GM18858 (cell line): ENCODE measurements around the gene DNHD1.
"Not testable (repeated sequence)": the region's sequence is repeated elsewhere in the genome, so short reads cannot be mapped to it uniquely, and the experiment has no call there.

Source experiments
- ATAC-seq: cut with Tn5 transposase; IDR thresholded peaks from one replicate; pipeline ENCODE4 v1.9.1; 2021; ENCODE audit not compliant: unreplicated experiment

Gene DNHD1

DNA sequence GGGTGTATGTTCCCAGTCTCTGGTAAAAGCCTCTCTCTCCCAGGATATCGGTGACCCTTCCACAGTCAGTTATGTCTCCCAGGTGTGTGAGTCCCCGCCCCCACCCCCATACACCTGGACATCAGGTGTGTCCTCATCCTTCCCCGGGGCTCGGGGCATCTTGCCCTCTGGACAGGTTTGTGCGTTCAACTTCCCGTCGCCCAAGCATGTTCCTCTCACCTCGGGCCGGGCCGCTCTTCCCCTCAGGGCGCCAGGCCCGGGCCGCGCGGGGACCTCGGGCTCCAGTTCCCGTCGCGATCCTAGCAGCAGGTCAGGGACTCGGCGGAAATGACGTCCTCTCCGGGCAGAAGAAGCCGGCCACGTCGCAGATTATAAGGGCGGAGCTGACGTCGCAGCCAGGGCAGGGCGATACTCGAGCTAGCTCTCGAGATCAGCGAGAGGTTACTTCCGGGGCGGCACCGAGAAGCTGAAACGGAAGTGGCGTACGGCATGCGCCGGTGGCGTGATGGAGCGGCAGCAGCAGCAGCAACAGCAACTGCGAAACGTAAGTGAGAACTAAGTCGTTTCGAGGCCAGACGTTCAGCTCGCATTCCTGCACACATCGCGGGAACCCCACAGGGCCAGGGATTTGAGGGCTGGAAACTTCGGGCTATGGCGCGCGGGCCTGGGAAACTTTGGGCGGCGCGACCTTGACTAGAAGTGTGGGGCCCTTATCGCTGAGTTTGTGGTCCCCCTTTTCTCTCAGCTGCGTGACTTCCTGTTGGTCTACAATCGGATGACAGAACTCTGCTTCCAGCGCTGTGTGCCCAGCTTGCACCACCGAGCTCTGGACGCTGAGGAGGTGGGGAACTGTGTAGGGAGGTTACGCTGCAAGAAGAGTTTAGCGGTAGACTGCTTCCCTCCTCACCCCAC, 15.8 kb upstream of the DNHD1 start, which contains the start of the genes ARFIP2 and TIMM10B:
Gene ARFIP2 (minus strand): TSS at position 320 of the 912 bp plus-strand sequence. CDS start 910 bp downstream, outside the sequence.
Gene TIMM10B (plus strand): TSS at position 490 of the 912 bp plus-strand sequence. CDS start 16 bp downstream, at position 506.
- peak; percentile 98 for ATAC-seq

DNA sequence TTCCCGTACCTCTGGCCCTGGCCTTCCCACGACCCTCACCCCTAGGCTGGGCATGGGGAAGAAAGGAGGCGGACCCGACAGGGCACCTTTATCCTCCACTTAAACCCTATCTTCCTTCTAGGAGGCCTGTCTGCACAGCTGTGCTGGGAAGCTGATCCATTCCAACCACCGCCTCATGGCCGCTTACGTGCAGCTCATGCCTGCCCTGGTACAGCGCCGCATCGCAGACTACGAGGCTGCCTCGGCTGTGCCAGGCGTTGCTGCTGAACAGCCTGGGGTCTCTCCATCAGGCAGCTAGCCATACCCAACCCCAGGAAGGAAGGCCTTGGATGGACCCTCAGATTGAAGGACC, 15.2 kb upstream of the DNHD1 start:
- ATAC-seq = no peak

DNA sequence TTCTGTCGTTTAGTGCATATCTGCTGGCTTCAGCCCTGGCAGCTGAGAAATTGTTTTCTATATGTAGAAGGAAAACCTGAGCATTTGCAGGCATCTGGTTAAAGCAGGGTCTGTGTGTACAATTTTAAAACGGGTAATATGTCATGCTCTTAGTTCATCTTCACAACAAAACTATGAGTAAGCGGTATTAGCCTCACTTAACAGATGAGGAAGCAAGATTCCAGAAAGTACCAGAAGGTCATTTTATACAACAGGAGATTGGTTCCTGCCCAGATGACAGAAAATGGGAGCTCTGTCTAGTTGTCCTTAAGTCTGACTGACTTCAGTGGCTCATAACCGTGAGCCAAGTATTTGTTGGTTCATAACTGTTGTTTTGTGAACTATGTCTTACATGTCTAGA, 14.6 kb upstream of the DNHD1 start:
- ATAC-seq = no peak

DNA sequence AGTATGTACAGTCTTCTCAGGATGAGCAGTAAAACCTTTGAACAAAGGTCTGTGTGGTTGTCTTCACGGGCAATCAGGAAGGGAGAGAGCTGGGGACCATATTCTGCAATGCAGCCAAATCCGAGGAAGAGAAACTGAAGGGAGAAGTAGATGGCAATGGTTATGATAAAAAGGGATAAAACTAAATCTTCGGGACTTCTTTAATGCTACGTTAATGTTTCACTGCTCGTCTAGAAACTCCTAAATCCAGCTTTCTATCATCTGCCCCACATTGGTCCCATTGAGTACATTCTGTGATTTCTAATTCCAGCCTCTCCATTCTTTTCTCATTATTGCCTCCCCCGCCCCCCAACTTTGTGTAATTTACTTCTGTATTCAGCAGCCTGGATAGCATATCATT, 14.1 kb upstream of the DNHD1 start:
- ATAC-seq = no peak

DNA sequence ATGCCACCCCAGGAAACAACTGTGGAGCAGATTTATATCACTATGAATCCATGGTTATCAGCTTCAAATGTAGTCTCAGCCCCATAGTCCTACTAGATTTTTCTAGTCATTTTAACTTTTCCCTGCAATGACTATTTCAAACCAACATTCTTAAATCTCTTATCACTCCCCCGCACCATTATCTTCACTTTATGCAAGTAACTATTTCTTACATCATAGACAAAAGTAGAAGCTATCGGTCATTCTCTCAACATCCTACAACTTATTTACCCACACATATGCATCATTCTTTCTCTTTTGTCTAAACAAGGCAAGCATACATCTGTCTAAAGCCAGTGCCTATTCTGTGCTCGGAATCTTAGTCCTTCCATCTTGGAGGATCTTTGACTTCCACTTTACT, 11.4 kb upstream of the DNHD1 start:
- ATAC-seq = no peak

DNA sequence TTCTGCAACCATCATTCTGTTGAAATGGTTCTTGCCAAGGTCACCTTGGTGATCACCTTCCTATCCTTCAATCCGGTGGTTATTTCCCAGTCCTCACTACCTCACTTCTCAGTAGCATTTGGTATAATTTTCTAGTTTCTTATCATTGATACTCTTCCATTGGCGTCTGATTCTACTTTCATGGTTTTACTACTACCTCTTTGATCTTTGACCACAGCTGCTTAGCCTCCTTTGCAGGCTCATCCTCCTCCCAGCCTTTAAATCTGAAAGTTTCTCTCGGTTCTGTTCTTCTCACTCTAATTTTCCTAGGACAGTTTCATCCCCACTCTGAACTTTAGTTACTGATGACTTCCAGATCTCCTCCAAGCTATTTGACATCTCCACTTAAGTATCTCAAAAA, 10.8 kb upstream of the DNHD1 start:
- ATAC-seq = no peak

DNA sequence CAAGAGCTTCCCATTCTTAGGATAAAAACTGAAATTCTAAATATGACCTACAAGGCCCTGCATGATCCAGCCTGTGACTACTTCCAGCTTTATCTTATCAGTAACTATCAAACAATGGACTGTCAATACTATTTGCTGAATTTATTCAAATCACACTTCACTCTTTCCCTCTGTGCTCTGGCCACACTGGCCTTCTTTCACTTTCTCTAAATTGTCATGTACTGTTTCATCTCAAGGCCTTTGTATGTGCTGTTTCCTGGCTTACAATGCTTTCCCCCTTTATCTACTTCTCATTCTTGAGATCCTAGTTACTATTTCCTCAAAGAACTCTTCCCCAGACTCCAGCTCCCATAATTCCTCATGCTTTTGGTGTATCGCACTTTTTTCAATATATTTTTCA, 10.1 kb upstream of the DNHD1 start:
- no peak for ATAC-seq

DNA sequence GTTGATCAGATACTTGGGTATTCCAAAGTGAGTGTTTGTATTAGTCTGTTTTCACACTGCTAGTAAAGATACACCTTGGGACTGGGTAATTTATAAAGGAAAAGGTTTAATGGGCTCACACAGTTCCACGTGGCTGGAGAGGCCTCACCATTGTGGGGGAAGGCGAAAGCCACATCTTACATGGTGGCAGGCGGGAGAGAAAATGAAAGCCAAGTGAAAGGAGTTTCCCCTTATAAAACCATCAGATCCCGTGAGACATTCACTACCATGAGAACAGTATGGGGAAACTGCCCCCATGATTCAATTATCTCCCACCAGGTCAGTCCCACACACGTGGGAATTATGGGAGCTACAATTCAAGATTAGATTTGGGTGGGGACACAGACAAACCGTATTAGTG, 8.7 kb upstream of the DNHD1 start:
- ATAC-seq = no peak

DNA sequence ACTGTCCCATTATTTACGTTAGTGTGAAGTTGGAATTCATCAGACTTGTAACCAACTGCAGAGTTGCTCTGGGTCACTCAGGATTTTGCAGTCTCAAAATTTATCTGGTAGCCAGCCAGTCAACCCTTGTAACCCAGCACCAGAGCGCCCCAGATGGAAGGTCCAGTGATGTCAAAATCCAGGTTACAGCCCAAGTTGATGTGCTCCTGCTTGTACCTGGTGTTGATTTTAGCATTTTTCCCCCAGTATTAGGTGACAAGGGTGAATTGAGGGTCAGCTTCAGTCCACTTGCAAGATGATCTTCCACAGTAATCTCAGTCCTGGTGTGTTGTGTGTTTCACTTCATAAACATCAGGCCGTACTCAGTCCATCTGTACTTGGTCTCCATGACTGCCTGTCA, 8.3 kb upstream of the DNHD1 start:
- no peak for ATAC-seq

DNA sequence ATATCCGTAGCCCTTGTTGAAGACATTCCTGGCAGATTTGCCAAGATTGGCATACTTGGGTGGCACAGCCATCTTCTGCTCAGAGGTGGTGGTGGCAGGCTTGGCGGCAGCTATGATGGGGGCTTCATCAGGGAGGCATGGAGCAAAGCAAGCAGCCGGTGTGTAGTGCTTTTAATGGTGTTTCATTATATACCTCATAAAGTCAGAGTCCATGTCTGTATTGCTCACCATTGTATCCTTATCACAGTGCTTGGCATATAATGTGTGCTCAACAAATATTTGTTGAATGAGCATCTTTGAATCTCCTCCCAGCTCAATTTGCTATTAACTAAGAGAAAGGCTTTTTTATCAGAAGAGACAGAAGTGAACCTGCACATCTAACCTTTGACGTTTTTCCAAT, 7.8 kb upstream of the DNHD1 start:
- no peak for ATAC-seq

DNA sequence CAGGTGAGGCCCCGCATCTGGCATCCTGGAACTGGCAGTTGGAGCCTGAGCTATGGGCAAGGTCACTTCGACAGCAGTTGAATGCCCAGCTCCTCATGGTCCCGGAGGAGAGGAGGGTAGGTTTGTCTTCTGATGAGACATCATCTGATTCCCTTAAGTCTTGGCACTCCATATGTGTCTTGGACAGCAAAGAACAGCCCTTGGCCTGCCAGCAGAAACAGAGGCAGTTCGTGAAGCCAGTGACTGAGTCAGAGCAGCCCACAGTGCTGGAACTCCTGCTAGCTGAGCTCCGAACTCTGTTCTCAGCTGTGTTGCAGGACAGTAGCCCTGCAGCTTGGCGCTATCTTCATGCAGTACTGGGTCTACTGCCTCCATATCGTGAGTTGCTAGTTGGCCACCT, 1.0 kb downstream of the DNHD1 start:
- ATAC-seq = no peak

DNA sequence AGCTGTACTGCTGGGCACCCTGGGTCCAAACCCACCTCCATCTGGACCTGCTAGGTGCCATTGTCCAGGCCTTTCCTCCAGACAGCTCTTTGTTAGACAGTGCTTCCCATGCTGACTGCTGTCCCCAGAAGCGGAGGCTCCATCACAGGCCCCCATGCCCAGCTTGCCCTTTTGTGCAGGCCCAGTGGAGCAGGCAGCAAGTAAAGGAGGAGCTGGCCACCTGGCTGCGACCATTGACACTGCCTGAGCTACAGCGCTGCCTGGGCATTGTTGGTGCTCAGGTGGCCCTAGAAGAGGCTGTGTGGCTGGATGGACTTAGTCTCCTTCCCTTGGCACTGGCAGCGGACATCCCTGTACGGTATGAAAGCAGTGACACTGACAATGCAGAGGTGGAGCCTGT, 1.5 kb downstream of the DNHD1 start:
- ATAC-seq = no peak

DNA sequence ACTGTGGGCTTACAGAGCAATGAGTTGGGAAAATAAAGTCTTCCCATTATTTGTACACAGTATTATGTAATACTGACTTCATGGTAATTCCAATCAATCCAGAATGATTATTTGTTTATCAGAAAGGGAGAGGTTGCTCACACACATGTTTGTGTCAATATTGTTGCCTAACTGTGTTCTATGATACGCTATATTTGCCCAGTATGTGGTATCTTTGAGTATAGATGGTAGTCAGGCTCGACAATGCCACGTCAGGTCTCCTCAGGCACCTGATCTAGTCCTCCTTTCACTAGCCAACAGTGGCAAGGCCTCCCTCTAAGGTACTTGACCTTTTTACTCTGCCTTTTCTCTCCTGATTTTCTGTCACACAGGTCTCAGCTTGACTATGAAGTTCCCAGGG, 5.3 kb downstream of the DNHD1 start:
- no peak for ATAC-seq

DNA sequence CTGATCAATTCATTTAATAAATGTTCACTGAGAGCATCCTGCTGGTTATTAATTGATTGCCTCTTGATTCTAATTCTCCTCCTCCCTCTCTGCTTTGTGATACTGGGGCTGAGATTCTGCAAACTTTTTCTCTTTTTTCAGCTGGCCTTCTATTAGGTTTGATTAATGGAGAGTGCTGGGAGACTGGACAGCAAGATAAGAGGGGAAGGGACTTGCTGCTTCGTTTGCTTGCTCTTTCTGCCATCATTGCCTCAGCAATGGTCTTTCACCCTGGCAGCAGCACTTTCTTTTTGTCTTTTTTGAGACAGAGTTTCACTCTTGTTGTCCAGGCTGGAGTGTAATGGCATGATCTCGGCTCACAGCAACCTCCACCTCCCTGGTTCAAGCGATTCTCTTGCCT, 7.1 kb downstream of the DNHD1 start:
- ATAC-seq = no peak

DNA sequence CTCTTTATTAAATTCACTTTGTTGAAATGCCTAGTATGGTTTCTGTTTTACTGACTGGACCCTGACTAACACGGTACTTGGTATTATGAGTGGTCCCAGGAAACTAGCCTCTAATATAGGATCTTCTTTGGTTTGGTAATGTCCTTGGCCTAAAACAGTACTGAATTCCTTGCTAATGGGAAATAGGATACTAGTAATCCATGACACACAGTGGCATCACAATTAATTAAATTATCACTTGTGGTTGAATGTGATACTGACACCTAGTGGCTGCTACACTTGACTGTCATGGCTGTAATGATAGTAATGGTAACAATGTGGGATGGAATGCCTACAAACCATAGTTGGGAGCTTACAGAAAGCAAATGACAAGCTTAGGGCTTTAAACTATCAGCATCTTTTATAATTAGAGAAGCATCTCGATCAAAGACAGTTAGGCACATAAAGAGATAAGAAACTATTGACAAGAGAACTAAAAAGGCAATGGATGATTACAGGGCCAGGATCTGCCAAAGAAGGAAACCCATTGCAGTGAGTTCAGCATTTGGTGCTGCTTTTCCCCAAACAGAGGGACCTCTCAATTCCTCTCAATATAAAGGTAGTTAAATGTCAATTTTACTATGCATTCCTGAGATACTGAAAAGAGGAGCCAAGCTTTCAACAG, 8.6 kb downstream of the DNHD1 start:
- ATAC-seq = no peak

DNA sequence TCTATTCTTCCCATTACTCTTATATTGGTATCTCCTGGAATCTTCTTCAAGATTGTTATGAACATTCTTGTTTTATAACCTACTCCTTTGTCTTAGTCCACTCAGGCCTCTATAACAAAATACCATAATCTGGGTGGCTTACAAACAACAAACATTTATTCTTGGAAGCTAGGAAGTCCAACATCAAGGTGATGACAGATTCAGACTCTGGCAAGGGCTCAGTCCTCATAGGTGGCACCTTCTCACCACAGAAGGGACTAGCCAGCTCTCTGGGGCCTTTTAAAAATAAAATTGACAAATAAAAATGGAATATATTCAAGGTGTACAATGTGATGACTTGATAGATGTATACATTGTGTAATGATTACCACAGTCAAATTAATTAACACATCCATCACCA, 19.8 kb downstream of the DNHD1 start:
- no peak for ATAC-seq

DNA sequence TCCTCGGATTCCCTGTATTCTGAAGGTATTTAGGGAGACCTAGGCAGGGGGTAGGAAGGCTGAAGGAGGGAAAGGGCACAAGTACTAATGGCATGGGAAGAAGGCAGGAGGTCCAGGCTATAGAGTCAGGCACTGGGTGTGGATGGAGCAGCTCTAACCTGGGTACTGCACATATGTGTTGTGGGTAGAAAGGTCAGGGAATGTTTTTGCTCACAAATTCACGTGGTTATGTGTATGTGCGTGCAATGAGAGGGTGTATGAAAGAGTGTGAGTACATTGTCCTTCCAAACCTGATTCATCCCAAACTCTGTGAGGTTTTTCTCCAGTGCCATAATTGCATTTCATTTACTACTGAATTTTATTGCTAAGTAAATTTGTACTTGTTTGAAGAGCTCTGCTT, 23.2 kb downstream of the DNHD1 start:
- ATAC-seq = no peak

DNA sequence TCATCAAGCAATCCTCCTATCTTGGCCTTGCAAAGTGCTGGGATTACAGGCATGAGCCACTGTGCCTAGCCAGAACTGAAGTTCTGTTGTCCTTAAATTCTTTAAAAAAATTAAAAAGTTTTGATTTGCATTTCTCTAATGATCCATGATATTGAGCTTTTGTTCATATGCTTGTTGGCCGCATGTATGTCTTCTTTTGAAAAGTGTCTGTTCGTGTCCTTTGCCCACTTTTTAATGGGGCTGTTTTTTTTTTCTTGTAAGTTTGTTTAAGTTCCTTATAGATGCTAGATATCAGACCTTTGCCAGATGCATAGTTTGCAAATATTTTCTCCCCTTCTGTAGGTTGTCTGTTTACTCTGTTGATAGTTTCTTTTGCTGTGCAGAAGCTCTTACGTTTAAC, 24.9 kb downstream of the DNHD1 start:
- ATAC-seq = not testable (repeated sequence)

DNA sequence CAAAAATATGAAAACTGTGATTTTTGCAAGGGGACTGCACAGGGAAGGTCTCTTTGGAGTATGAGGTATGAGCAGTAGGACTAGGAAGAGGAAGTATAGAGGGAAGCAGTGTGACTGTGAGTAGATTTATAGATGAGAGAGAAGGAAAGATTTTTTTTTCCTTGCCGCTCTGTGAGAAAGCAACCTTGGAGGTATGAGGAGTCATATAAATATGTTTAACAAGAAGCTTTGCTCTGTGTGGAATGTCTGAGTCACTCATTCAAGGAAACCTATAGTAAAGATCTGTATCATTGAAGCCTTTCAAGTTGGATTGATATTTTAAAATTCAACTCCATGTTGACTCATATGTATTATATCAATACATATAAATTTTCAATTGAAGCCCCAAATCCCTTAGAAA, 26.2 kb downstream of the DNHD1 start:
- ATAC-seq = no peak

DNA sequence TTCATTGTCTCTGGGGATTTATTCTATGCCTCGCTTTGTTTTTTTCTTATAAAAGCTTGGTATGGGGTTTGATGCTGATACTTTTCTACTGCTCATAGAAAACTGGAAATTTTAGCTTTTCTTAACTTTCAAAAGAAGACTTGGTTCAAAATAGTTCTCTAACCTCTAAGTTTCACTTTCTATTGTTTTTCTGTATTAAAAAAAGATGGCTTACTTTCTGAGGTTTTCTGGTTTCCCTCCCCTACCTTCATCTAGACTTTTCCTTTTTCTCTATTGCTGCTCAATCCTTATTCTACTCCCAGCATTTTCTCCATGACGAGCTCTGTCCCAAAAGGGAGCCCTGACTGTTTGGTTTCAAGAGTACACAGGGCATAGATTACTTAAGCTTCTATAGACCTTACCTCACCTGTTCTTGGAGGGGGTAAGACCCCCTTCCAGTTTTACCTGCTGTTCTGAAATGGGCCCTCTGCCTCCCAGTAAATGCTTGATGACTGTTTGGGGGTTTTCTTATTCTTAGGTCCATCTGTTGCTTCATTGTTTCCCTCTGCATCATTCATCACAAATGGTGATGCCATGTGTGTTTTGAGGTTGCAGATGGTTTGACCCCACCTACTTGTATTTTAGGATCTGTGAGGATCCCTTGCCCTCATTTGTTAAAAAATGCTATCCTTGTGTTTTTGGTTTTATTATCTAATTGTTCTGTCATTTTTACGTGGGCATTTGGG, 29.5 kb downstream of the DNHD1 start:
- peak; percentile 66 for ATAC-seq

DNA sequence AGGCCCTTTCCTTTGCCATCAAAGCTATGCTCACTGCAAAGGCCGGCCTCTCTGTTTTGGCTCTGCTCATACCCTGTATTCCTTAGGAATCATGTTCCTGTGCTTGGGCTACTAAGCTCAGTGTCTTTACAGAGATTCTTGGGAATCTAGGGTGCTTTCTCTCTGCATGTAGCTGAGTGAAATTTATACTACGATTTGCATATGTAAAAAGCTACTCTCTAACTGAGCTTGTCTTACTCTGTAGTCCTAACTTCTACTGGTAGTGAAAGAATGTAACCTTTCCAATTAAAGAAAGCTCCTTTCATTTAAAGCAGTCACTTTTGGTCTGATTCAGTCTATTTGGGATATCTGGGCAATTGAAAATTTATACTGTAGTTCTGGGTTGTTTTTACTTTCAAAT, 32.2 kb downstream of the DNHD1 start:
- no peak for ATAC-seq

DNA sequence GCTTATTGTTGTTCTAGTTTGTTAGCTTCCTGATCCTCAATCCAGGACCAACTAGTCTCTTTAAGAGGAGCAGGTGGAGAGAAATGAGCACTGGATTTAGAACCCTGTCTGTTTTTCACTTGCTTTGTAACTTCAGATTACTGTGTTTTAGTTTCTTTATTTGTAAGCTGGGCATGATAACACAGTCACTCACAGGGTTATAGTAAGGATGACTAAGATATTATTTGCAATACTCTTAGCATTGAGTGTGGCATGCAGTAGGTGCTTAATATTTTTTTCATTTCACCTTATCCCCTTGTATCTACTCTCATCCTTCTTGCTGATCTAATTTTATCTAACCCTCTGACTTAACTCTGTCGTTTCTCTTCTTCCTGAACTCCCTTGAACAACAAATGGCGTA, 33.8 kb downstream of the DNHD1 start:
- no peak for ATAC-seq
